Activated CD4-positive, alpha-beta T cell treated with anti-CD3 and anti-CD28 coated beads for 1 hour (primary cell): ENCODE results near the gene CNOT9.
"Not testable (repeated sequence)": the region's sequence is repeated elsewhere in the genome, so short reads cannot be mapped to it uniquely, and the experiment has no call there.

Source experiments
- DNase-seq: peaks from one replicate; pipeline ENCODE4 v3.0.0-alpha.2; 2020

CNOT9 gene

GRCh38 chr2:218568190-218569037 lies at the start of gene CNOT9, which contains the start of gene USP37:
Gene CNOT9 (plus strand): TSS chr2:218568839. CDS start chr2:218568955, 116 bp downstream.
Gene USP37 (minus strand): TSS chr2:218568351. CDS start chr2:218558653, 9,698 bp downstream.
- DNase-seq = peak; percentile 100

DNA sequence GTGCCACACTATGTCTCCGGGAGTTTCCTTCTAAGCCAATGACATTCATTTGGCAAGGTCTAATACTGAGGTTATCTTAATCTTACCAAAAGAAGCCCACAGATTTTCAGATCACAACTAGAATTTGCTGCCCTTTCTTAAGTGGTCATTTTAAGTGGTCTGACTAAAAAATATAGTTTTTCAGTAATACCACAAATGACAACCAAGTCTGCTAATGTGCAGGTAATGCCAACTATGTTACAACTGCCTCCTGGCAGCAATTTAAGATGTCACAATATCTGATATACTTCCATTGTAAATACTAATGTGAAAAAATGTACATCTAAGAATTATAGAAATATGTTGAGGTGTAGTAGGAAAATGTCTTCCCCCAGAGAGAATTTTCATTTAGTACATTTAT lies 49.8 kb upstream of the CNOT9 start:
- no peak for DNase-seq

GRCh38 chr2:218523651-218524050 lies 45.0 kb upstream of the CNOT9 start:
- DNase-seq = no peak

DNA sequence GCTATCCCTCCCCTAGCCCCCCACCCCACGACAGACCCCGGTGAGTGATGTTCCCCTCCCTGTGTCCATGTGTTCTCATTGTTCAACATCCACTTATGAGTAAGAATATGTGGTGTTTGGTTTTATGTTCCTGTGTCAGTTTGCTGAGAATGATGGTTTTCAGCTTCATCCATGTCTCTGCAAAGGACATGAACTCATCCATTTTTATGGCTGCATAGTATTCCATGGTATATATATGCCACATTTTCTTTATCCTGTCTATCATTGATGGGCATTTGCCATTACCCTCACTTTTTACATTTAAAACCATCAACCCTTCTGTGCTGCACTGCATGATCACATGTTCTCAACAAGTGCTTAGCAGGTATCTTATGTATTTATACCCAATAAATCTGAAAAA lies 40.2 kb upstream of the CNOT9 start:
- not testable (repeated sequence) for DNase-seq

DNA sequence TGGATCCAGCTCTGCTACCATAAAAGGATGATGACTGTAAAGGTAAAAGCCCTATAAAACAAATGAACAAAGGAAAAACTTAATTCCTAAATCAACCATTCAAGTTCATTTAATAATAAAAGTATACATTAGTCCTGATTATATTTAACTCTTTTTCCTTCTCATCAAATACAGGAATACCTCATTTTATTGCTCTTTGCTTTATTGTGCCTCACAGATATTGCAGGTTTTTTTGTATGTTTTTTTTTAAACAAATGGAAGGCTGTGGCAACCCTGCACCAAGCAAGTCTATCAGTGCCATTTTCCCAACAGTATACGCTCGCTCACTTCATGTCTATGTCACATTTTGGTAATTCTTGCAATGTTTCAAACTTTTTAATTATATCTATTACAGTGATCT lies 38.6 kb upstream of the CNOT9 start:
- DNase-seq = no peak

DNA sequence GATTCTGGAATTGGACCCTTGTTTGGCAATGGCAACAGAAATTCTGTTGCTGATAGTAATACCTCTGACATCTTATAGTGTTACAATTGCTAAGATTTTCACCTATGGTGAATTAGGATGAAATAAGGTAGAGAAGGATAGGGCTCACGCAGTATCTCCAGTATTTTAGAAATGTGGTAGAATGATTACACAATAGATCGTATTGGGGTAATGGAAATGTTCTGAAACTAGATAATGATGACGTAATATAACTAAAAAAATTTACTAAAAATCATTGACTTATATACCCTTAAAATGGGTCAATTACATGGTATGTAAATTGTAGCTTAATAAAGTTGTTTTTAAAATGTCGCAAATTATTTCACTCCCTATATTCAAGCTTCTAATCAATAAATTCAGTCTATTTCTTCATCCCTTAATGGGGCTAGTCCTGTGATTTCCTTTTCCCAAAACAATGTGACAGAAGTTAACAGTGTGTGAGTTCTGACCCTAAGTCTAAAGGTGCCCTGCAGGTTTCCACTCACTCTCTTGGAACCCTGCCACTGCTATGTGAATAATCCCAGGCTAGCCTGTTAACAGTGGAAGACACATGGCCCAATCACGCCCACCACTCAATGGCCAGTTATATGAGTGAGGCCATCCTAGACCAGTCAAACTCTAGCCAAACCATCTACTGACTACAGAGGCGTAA lies 31.7 kb upstream of the CNOT9 start:
- DNase-seq = no peak

DNA sequence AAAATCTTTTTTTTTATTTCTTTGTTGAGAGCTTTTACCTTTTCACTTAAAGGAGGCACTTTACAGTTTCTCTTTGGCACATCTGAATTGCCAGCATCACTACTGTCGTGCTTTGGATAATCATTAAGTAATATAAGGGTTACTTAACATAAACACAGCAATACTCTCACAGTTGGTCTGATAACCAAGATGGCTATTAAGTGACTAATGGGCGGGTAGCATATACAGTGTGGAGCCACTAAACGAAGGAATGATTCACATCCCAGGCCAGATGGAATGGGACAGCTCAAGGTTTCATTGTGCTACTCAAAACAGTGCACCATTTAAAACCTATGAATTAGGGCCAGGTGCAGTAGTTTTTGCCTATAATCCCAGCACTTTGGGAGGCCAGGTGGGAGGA lies 28.6 kb upstream of the CNOT9 start:
- DNase-seq = no peak

- DNase-seq = no peak
Measured at GRCh38 chr2:218546012-218546411, 22.6 kb upstream of the CNOT9 start.

DNA sequence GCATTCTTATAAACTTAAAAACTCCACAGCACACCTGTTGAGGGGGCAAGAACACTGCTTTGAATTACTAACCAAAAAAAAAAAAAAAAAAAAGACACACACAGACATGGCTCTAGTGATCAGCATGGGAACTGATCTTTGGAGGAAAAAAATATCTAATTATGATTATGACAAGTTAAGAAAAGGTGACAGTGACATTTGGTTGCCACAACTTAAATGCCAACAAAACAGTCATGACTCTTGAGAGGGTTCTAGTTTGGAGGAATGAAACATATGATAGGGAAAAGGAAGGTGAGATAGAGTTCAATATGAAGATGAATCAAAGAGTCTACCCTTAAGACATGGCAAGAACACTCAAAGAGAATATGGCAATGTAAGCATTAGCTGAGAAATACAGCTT lies 21.1 kb upstream of the CNOT9 start:
- DNase-seq = no peak

DNA sequence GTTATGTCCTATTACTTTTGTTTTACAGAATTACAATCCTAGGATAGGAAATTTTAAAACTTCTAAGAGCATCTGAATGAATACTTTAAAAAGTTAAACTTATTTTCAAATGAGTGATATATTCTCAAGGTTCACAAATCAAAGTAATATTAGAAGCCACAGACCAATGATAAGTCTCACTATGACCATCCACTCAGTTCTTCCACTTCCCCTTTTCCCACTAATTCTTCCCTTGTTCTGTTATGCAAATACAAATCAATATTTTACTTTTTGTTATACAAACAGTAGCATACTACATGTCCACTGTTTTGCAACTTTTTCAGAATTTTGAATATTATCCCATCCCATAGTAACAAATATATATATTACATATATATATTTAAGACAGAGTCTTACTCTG lies 20.7 kb upstream of the CNOT9 start:
- DNase-seq = no peak

- not testable (repeated sequence) for DNase-seq
Measured at GRCh38 chr2:218554225-218554624, 14.4 kb upstream of the CNOT9 start.

DNA sequence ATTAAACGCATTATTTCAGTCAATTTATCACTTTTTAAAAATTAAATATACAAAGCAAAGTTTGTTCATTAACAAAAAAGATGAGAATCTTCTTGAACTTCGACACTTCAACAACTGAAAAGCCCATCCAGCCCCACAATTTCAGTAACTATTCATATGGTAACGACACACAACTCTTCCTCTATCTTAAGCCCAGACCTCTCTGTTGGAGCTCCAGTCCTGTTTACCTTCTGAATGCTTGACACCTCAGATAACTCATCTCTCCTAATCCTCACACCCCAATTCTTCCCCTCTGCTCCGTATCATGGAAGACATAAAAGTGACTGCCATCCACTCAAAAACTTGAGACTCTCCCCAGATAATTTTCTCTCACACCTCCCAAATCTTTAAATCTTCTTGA lies 13.1 kb upstream of the CNOT9 start:
- DNase-seq = no peak

- DNase-seq = no peak
Measured at GRCh38 chr2:218557941-218558340, 10.7 kb upstream of the CNOT9 start.

DNA sequence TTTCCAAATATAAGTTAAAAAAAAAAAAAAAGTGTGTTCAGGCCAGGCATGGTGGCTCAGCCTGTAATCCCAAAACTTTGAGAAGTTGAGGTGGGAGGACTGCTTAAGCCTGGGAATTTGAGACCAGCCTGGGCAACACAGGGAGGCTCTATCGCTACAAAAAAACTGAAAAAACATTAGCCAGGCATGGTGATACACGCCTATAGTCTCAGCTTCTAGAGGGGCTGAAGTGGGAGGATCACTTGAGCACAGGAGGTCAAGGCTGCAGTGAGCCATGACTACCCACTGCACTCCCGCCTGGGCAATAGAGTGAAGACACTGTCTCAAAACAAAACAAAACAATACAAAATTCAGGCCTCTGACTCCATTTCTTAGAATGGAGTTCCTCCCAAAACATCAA lies 9.7 kb upstream of the CNOT9 start:
- DNase-seq = no peak

DNA sequence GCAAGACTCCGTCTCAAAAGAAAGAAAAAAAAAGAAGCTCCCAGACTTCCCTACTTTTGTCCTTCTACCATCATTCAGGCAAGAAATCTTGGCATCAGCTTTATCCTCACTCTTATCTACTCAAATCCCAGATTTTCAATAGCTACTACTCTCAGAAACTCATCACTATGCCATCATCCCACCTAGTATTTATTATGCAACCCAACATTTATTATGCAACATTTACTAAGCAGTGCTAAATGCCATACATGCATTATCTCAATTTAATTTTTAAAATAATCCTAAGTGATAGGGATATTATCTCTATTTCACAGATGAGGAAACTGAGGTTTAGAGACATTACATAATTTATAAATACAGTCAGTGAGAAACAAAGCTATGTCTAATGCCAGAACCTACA lies 4.6 kb upstream of the CNOT9 start:
- DNase-seq = no peak

GRCh38 chr2:218566296-218566695 lies 2.3 kb upstream of the CNOT9 start:
- no peak for DNase-seq

DNA sequence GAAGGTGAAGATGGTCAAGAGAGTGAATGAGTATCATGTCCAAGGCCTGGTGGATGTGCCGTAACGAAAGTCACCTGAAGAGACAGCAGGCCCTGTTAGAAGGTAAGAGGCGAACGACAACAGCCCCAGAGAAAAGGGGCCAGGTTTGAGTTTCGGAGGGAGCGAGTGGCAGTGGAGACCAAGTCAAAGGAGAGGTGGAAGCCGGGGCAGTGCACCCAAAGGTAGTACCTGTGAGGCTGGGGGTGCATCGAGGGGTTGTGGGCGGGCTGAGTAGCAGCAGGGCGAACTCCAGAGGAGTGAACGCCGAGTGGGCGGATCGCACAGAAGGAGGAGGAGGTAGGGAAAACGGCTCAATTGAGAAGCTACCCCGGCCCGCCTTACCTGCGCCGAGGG lies 846 bp upstream of the CNOT9 start:
- no peak for DNase-seq

- peak; percentile 50 for DNase-seq
Measured at GRCh38 chr2:218569038-218569431, 396 bp downstream of the CNOT9 start.

GRCh38 chr2:218569661-218570500 lies 1.2 kb downstream of the CNOT9 start:
- DNase-seq = no peak

GRCh38 chr2:218570850-218571249 lies 2.2 kb downstream of the CNOT9 start:
- DNase-seq = no peak

DNA sequence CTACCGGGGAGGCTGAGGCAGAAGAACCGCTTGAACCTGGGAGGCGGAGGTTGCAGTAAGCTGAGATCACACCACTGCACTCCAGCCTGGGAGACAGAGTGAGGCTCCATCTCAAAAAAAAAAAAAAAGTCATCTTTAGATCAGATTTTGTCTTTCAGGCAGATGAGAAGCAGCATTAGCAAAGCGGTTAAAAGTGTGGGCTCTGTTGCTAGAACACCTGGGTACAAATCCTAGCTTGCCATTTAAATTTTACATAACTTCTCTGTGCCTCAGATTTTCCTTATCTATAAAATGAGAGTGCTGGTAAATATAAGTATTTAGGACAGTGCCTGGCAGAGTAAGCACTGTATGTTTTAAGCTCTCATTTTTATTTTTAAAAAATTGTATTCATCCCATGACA lies 8.2 kb downstream of the CNOT9 start:
- DNase-seq = no peak

GRCh38 chr2:218577482-218578220 lies 9.0 kb downstream of the CNOT9 start:
- no peak for DNase-seq
